Measurements from ENCODE around the gene SLIT3. TPM values are rescaled to one million over a fixed set of nuclear protein-coding genes. Genes with fewer than 3 reads are reported as not detected.

The SLIT3 gene
- total and polyA plus RNA-seq, 9 of the 15 experiments (the other 6 are each of a cell fraction or from before 2014, with no cell fraction given): 0.01 to 0.04 TPM; not detected in 7

- H3K79me2 ChIP-seq (ENCODE audit: control insufficient read depth, insufficient read depth, low read length): no peaks in the 10 kb centered on the region
- no peak for TF ChIP-seq ZBTB12 (CRISPR knock-in tag; IDR thresholded peaks at IDR 0.05)
- TF ChIP-seq ZNF764 (CRISPR knock-in tag; IDR thresholded peaks at IDR 0.05; ENCODE audit: low read depth): no peak
- TF ChIP-seq, protein P1, sequence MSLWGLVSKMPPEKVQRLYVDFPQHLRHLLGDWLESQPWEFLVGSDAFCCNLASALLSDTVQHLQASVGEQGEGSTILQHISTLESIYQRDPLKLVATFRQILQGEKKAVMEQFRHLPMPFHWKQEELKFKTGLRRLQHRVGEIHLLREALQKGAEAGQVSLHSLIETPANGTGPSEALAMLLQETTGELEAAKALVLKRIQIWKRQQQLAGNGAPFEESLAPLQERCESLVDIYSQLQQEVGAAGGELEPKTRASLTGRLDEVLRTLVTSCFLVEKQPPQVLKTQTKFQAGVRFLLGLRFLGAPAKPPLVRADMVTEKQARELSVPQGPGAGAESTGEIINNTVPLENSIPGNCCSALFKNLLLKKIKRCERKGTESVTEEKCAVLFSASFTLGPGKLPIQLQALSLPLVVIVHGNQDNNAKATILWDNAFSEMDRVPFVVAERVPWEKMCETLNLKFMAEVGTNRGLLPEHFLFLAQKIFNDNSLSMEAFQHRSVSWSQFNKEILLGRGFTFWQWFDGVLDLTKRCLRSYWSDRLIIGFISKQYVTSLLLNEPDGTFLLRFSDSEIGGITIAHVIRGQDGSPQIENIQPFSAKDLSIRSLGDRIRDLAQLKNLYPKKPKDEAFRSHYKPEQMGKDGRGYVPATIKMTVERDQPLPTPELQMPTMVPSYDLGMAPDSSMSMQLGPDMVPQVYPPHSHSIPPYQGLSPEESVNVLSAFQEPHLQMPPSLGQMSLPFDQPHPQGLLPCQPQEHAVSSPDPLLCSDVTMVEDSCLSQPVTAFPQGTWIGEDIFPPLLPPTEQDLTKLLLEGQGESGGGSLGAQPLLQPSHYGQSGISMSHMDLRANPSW (CRISPR knock-in tag; IDR thresholded peaks at IDR 0.05): no peak
- TF ChIP-seq ZKSCAN3 (CRISPR knock-in tag; IDR thresholded peaks at IDR 0.05): no peak
- TF ChIP-seq IRF1 (CRISPR knock-in tag; IDR thresholded peaks at IDR 0.05; ENCODE audit: borderline replicate concordance): no peak
- TF ChIP-seq, protein P2, sequence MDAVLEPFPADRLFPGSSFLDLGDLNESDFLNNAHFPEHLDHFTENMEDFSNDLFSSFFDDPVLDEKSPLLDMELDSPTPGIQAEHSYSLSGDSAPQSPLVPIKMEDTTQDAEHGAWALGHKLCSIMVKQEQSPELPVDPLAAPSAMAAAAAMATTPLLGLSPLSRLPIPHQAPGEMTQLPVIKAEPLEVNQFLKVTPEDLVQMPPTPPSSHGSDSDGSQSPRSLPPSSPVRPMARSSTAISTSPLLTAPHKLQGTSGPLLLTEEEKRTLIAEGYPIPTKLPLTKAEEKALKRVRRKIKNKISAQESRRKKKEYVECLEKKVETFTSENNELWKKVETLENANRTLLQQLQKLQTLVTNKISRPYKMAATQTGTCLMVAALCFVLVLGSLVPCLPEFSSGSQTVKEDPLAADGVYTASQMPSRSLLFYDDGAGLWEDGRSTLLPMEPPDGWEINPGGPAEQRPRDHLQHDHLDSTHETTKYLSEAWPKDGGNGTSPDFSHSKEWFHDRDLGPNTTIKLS (IDR thresholded peaks at IDR 0.05; ENCODE audit: borderline replicate concordance, low read depth): no peak
- no peak for TF ChIP-seq ZBTB43 (CRISPR knock-in tag; IDR thresholded peaks at IDR 0.05)
- TF ChIP-seq MEF2D (tag; conservative IDR thresholded peaks at IDR 0.05; ENCODE audit: low read depth): no peak
- no peak for TF ChIP-seq LCOR (CRISPR knock-in tag; IDR thresholded peaks at IDR 0.05)
- no peak for TF ChIP-seq HLTF (IDR thresholded peaks at IDR 0.05)
- no peak for TF ChIP-seq ZBED1 (IDR thresholded peaks at IDR 0.05)
- TF ChIP-seq, protein P3, sequence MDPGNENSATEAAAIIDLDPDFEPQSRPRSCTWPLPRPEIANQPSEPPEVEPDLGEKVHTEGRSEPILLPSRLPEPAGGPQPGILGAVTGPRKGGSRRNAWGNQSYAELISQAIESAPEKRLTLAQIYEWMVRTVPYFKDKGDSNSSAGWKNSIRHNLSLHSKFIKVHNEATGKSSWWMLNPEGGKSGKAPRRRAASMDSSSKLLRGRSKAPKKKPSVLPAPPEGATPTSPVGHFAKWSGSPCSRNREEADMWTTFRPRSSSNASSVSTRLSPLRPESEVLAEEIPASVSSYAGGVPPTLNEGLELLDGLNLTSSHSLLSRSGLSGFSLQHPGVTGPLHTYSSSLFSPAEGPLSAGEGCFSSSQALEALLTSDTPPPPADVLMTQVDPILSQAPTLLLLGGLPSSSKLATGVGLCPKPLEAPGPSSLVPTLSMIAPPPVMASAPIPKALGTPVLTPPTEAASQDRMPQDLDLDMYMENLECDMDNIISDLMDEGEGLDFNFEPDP (CRISPR knock-in tag; IDR thresholded peaks at IDR 0.05): no peak
- no peak for TF ChIP-seq FOXA1 (IDR thresholded peaks at IDR 0.05; ENCODE audit: borderline replicate concordance)
- no peak for TF ChIP-seq NFRKB (IDR thresholded peaks at IDR 0.05; ENCODE audit: low read depth)
Measured at GRCh38 chr5:169029037-169029436, 271.9 kb downstream of the SLIT3 start.

More at GRCh38 chr5:169029037-169029436, 271.9 kb downstream of the SLIT3 start:
- ChIA-PET POLR2A (no interaction called here), CTCF (ENCODE audit: low intra/inter-chr PET ratio) (no interaction called here)
- no peak overlapping the region for H3K4me3 ChIP-seq
- ATAC-seq (no peak), FAIRE-seq (no peak), DNase-seq (ENCODE audit: extremely low read depth in 1 of 4, low spot score in 3 of 4) (no peak)
- no peaks in the 10 kb centered on the region for H3K9me1 ChIP-seq (ENCODE audit: control insufficient read depth, insufficient read depth, low read length)
- BruUV-seq (replicated peaks): no TSS peak
- H3K27me3 ChIP-seq (ENCODE audit: control insufficient read depth in 2 of 2, insufficient read depth in 2 of 2, low read length in 2 of 2): no peaks in the 10 kb centered on the region
- intact Hi-C loops (cut with micrococcal nuclease) (no loop called here), in situ Hi-C loops (cut with MboI) (no loop called here)
- H3K4me2 ChIP-seq (ENCODE audit: insufficient read depth, low read length): no peak overlapping the region
- no peak overlapping the region for H3K9ac ChIP-seq (ENCODE audit: insufficient read depth in 1 of 2, low read depth in 2 of 2, low read length in 2 of 2)
- 0% methylated on average over 3 of the region's 3 CpGs for WGBS (ENCODE audit: insufficient coverage, low coverage, missing lambda C conversion rate)
- H3K36me3 ChIP-seq (ENCODE audit: control insufficient read depth, insufficient read depth, low read length): no peaks in the 10 kb centered on the region
- no peaks in the 10 kb centered on the region for H4K20me1 ChIP-seq (replicated peaks; ENCODE audit: control insufficient read depth, insufficient read depth, low read length)
- H3K9me3 ChIP-seq (replicated peaks; ENCODE audit: control insufficient read depth, insufficient read depth, low read depth, low read length): no peaks in the 10 kb centered on the region
- H3K4me1 ChIP-seq (replicated peaks in 1 of 2; ENCODE audit: control insufficient read depth in 2 of 2, insufficient read depth in 2 of 2, low read length in 2 of 2): no peaks in the 10 kb centered on the region
- H2AFZ ChIP-seq (ENCODE audit: low read depth, low read length): no peak overlapping the region
- no peak overlapping the region for H3K27ac ChIP-seq (ENCODE audit: extremely low read depth, low read depth, low read length)
